Stimulated activated CD4-positive, alpha-beta T cell treated with anti-CD3 and anti-CD28 coated beads, TNF-alpha, amount 100 ng/mL, for 48 hours (primary cell): ENCODE results near the gene RHOT2.

ENCODE experiments used
- DNase-seq, 3 donors: peaks; one replicate each; pipeline ENCODE4 v3.0.0-alpha.2; 2020; ENCODE audit warnings: low read depth in 3 of 3

Gene RHOT2

DNA sequence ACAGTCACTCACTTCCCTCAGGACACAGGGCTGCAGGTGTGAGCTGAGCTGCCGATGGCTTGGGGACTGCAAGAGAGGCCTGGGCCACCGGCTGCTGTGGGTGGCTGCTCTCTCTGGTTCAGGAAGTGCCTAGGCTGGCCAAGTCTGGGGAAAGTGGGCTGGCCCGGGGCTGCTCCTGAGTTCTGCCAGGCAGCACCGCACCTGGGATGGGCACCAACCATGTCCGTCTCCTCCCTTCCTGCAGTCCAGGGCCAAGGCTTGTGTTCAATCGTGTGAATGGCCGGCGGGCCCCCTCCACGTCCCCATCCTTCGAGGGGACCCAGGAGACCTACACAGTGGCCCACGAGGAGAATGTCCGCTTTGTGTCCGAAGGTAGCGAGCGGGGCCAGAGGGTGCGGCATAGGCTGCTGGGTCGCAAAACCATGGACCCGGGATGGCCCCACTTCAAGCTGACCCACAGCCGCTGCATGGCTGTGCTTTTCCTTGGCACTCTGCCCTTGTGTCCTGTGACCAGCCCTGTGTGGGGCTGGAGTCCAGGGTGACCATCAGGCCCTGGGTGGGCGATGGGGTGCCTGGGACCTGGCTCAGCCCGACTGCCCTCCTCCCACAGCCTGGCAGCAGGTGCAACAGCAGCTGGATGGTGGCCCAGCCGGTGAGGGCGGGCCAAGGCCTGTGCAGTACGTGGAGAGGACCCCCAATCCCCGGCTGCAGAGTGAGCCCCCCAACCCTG is 20.6 kb upstream of the RHOT2 start:
- no peak for DNase-seq

DNA sequence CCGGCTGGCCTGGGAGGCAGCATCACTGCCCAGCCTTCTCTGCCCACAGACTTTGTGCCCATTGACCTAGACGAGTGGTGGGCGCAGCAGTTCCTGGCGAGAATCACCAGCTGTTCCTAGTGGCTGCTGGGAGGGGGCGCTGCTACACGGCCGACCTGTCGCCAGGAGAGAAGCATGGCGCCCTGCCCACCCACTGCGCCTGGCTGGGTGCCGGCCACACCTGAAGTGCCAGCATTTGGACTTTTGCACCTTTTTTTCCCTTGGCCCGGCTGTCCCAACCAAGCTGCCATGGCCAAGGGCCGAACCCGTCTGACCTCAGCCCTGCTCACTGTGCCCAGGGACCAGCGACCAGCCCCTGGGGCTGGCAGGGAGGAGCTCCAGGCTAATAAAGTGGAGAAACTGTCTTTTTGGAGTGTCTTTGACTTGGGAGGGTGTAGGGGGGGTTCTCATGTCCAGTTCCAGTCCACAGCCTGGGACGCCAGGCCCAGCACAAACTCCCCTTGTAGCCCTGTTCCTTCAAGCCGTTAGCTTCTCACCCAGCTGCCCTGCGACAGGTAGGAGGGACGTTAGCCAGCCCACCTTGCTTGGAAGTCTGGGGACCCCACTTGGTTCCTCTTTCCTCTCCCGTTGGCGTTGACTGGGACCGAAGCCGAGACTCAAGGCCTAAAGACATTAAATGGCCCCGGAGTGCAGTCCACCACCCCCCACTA is 19.7 kb upstream of the RHOT2 start:
- DNase-seq, result peak in 1 of 3 donors; percentile 57

DNA sequence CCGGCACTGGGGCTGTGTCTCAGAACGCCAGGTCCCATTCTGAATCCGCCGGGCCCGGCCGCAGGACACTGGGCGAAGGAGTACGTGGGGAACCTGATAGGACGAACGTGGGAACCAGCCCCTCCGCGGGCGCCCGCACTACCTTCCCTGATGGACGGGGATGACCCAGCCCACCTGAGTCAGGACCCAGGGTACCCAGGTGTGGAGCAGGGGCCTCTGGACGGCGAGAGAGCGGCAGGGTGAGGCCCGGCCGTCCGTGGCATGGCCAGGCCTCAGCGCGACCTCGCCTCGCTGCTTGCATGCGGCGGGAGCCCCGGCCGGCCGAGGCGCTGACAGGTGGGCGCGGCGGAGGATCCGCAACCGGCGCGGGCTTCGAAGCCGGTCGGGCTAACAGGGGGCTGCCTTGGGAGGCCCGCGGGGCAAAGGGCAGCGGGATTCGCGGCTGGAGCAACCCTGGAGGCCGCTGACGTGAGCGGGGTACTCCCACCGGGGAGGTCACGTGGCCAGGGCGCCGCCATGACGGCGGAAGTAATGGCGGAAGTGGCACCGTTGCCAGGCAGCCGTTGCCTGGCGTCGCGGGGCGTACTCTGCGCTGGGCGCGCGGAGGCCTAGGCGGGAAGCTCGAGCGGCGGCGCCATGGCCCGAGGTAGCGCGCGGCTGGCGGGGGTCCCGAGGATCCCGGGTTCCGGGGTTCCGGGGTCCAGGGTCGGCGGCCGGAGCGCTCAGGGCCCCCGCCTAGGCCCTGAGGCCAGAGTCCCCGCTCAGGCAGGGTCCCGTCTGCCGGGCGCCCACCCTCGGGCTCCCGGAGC is 18.9 kb upstream of the RHOT2 start, which contains the start of gene WDR90:
Gene WDR90 (plus strand): TSS at position 585 of the 809 bp plus-strand sequence. CDS start 52 bp downstream, at position 637.
- DNase-seq, result peak; percentile 87 to 94 (median 88)

DNA sequence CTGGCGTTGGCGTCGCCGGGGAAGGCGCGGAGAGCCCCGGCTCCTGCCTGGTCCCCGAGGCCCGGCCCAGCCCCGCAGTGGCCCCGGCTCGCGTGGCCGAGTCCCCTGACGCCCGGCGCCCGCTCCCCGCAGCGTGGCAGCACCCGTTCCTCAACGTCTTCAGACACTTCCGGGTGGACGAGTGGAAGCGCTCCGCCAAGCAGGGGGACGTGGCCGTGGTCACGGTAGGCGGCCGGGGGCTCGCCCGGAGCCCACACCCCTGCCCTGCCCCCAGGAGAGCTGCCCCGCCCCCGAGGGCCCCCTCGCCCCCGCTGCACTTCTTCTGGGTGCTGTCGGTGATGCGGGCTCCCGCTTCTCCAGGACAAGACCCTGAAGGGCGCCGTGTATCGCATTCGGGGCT is 18.3 kb upstream of the RHOT2 start:
- no peak for DNase-seq

DNA sequence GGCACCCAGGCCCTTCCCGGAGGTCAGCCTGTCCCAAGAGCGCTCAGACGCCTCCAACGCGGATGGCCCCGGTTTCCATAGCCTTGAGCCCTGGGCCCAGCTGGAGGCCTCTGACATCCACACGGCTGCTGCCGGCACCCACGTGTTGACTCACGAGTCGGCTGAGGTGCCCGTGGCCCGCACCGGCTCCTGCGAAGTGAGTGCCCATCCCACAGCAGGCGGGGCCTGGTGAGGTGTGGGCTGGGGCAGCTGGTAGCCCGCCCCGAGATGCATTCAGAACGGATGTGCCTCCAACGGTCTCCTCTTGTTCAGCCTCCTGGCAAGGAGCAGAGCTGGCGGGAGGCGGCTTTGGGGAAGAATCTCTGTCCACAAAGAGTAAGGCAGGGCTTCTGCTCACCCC is 16.1 kb upstream of the RHOT2 start:
- no peak for DNase-seq

DNA sequence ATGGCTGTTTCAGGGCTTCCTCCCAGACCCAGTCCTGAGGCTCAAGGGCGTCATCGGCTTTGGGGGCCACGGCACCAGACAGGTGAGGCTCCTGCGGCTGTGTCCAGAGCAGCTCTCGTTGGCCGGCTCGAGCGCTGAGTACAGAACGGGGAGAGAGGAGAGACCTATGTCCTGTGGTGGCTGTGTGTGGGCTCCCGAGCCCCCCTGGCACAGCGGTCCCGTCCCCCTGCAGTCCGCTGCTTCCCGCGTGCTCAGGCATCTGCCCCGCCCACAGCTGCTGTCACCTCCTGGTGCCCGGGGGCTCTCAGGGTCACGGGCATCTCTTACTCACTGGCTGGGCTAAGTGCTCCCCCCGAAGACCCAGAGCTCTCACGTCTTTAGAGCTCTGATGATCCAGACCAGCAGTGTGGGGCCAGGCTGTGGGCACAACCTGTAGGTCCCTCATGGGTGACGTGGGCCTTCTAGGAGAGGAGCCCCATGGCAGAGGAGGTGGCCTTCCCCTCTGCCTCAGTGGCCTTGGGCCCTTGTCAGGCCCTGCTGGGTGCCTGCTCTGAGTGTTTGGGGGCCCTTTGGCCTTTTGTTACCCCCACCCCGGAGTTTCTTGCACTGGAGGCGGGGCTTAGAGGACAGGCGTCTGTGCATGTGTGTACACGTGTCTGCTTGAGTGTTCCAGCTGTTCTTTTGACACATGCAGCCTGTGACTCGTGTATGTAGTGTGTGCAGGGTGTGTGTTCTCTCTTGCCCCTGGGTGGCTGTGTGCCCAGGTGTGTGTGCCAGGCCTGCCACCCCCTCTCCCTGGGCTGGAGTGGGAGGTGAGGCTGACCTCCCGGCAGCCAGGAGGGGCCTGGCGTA is 15.3 kb upstream of the RHOT2 start:
- no peak for DNase-seq

DNA sequence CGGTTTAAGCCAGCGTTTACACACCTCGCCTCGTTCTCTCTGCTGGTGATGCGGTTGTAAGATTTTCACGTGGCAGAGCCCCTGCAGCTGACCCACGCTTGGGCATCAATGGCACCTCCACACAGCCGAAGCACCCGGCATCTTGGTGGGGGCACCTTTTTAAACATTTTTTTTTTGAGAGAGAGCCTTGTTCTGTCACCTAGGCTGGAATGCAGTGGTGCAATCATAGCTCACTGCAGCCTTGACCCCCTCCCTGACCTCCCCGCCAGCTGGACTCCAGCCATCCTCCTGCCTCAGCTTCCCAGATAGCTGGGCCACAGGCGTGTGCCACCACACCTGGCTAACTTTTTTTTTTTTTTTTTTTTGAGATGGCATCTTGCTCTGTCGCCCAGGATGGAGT is 13.9 kb upstream of the RHOT2 start:
- DNase-seq, result no peak

DNA sequence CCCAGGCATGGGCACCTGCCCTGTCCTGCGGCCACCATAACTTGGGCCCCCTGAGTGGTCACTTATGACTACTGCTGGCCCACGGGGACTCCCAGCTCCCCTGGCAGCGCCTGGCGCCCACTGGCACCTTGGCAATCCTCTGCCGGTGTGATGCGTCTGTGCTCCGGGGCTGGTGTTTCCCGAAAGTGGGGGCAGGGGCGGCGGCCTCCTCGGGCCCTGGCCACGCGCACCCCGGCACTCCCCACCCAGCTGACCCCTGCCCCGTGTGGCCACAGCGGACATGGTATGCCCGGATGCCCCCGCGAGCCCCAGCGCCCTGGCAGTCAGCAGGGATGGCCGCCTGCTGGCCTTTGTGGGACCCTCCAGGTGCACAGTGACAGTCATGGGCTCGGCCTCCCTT is 10.4 kb upstream of the RHOT2 start:
- DNase-seq, result no peak

DNA sequence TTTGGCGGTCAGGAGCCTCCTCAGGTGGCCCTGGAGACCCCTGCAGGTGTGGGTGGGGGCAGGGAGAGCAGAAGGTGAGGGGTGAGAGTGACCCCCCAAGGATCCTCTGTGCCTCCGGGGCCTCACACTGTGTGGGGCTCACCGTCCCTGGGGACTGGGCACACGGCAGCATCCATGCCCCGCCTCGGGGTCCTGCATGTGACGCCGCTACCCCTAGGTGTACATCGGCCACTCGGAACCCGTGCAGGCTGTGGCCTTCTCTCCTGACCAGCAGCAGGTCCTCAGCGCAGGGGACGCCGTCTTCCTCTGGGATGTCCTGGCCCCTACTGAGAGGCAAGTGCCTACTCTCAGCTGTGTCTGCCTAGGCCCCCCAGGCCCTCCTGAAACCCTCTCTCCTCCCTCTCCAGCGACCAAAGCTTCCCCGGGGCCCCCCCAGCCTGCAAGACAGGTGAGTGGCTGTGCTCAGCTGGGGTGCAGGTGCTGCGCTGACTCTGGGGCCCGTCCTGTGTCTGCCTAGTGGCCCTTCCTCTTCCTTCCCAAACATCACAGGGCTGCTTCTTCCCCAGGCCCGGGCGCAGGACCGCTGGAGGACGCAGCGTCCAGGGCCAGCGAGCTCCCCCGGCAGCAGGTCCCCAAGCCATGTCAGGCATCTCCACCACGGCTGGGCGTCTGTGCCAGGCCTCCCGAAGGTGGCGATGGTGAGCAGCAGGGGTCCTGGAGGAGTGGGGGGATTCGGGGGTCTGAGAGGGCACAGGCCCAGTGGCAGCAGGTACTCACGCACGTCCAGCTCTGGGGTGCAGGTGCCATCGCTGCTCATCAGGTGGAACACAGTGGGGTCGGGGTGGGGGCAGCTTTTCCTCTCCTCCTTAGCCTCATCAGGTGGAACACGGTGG is 9.0 kb upstream of the RHOT2 start:
- DNase-seq, result no peak

DNA sequence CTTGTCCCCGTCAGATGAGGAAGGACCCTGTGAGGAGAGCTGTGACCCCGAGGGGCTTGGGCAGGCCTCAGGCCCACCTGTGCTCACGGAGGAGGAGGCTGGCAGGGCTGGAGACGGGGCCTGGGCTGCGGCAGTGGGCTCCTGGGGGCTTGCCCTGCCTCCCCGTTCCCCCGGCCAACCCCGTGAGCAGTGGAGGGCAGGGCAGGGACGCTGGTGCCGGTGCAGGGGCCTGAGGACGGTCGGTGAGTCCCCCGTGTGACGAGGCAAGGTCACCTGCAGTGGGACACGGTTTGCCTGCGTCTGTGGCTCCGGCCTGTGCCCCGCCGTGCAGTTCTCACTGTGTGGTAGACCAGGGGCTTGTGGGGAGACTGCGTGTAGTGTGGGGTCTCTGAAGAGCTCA is 8.3 kb upstream of the RHOT2 start:
- no peak for DNase-seq

DNA sequence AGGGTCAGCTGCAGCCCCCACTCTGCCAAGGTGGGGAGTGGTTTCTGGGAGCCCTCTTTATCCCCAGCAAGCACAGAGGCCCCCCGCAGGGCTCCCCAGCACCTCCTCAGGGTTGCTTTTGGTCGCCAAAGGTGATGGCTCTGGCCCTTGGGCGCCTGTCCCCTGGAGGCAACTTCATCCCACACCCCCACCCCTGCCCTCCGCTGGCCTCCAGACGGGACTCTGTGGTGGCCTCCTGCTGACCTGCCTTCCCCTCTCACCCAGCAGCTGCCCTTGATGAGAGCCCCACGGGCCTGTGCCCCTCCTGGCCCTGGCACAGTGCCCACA is 7.8 kb upstream of the RHOT2 start:
- DNase-seq, result no peak

DNA sequence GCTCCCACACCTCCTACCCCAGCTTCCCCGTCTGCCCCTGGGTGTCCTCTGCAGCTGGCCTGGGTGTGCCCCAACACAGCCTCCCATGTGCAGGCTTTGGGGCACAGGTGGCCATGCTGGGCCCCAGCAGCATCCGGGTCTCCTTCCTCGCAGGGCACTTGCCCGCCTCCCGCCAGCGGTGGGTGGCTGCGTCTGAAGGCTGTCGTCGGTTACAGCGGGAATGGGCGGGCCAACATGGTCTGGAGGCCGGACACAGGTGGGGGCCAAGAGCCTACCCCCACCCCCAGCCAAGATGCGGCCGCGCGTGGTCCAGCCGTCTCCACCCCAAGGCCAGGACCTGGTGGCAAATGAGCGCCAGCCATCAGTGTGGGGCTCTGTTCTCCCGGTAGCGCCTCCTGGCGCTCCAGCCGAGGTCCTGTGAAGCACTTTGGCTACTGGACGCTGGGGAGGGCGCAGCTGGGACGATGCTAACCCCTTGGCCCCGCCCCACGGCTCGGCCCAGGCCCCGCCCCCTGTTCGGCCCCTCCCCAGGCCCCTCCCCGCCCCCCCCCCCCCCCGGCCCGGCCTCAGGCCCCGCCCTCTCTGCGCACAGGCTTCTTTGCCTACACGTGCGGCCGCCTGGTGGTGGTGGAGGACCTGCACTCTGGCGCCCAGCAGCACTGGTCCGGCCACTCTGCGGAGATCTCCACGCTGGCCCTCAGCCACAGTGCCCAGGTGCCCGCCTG is 7.3 kb upstream of the RHOT2 start:
- DNase-seq, result peak in 1 of 3 donors; percentile 51

DNA sequence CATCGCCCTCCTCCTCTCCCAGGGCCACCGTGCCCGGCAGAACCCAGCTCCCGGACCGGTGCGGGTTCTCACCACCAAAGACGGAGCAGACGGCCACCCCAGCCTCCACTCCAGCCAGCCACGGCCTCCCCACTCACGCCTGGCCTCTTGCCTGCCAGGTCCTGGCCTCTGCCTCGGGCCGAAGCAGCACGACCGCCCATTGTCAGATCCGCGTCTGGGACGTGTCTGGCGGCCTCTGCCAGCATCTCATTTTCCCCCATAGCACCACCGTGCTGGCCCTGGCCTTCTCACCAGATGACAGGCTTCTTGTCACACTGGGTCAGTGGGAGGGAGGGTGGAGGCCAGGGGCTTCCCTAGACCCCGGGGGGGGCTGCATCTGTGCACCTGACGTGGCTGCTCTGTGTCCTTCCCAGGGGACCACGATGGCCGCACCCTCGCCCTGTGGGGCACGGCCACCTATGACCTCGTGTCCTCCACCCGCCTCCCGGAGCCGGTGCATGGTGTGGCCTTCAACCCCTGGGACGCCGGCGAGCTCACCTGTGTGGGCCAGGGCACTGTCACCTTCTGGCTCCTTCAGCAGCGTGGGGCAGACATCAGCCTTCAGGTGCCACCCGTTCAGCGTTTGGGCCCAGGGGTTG is 6.6 kb upstream of the RHOT2 start:
- no peak for DNase-seq

DNA sequence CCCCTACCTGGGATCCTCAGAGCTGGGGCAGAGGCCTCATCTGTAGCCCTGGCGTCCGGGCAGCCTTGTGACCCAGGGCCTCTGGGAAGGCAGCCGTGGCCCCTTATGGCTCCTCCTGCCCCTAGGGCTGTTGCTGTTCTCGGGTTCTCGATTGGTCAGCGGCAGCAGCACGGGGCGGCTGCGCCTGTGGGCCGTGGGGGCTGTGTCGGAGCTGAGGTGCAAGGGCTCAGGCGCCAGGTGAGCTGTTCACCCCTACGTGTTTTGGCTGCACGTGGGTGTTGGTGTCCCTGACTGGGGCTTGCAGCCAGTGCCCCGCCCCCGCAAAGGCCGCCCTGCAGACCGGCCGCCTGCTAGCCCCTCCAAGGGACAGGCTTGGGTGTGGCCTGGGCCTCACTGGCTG is 5.8 kb upstream of the RHOT2 start:
- no peak for DNase-seq

DNA sequence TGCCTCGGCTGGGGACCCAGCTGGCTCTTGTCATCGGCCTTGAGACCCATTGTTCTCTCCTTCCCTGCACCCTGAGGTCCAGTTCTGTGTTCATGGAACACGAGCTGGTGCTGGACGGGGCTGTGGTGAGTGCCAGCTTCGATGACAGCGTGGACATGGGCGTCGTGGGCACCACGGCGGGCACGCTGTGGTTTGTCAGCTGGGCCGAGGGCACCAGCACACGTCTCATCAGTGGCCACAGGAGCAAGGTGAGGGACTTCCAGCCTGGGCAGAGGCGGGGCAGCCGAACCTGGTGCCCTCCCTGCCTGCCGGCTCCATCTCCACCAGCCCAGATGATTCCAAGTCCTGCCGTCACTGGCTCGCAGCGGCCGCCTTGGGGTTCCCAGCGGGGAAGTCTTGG is 5.3 kb upstream of the RHOT2 start:
- DNase-seq, result no peak

DNA sequence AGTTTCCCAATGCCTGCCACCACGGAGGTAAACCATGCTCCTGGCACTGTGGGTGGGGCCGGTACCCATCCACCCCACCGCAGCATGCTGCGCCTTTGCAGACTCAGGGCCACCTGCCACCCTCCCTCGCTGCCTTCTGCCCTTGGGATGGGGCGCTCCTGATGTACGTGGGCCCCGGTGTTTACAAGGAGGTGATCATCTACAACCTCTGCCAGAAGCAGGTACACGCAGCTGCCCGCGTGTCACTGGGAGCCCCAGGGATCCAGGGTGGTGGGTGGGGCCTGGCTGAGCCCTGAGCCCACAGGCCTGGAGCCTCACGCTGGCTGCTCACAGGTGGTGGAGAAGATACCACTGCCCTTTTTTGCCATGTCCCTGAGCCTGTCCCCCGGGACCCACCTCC is 1.4 kb upstream of the RHOT2 start:
- DNase-seq, result no peak

DNA sequence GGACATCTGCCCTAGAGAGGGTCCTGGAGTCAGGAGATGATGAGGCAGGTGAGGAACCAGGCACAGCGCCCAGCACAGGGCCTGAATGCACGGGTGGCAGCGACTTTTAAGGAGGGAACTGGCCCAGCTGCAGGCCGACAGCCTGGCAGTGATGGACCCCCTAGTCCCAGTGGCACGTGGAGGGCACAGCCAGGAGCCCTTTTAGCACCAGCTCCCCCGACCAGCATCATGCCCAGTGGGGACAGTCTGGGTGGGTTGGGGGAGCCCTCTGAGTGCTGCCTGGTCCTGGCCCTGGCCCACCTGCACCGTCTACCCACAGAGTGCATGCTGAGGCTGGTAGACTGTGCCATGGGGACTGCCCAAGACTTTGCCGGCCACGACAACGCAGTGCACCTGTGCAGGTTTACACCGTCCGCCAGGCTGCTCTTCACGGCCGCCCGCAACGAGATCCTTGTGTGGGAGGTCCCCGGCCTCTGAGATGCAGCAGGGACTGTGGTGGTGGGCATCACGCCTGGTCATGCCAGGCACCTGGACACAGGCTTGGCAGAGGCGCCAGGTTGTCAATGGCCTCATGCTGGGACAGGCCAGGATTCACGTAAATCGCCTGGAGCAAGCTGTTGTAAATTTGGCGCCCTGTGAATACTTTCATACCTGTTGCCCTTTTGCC is 686 bp upstream of the RHOT2 start:
- no peak for DNase-seq

DNA sequence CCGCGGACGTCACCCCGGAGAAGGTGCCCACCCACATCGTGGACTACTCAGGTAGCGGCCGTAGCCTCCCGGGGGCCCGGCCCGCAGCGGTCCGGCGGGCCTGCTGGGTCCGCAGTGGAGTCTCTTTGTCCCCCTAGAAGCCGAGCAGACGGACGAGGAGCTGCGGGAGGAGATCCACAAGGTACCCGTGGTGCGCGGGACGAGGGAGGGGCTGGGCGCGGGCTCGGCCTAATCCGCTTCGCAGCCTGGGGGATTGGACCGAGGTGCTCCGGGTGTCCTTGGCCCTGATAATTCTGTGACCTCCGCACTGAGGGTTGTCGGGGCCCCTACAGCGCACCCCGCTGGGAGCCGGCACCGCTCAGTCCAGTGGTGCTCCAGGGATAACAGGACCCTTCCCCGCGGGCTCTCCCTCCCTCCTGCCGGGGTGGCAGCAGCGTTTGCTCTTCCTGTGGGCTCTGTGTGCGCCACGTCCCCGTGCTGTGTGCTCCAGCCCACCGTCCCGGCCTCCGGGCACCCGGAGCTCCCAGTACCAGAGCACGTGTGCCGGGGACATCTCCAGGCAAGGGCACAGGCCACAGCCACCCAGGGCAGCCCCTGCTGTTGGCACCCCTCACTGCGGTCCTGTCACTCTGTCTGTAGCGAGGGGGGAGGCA is 713 bp downstream of the RHOT2 start:
- no peak for DNase-seq

DNA sequence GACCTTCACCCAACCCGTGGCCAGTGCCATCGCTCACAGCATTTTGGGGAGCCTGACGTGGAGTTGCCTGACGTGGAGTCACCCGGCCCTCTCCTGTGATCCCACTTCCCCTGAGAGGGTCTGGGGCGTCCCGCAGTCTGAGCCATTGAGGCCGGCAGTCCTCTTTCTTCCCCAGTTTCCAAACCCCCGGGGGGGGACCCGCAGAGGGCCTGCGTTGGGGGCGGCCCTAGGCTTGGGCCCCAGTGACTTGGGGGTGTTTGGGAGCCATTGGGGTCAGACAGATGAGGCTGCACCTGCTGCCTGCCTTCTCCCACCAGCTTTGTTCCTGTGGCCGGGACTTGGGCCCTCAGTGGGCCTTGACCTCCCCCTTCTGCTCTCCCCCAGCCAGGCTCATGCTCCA is 1.7 kb downstream of the RHOT2 start:
- DNase-seq, result no peak
